Progenitor cell of endocrine pancreas (in vitro differentiated cells): ENCODE measurements around the gene WDR76. TPM values are rescaled to one million over a fixed set of nuclear protein-coding genes. Genes with fewer than 3 reads are reported as not detected.

Source experiments
- DNase-seq: peaks from one replicate; pipeline ENCODE4 v3.0.0; 2021; ENCODE audit warnings: low spot score; ENCODE audit not compliant: unreplicated experiment
- H3K27ac Mint-ChIP-seq: 2 replicates; pipeline ENCODE4 v1.8.0; 2021; ENCODE audit warnings: mild to moderate bottlenecking, moderate library complexity, mixed read lengths
- H3K27me3 Mint-ChIP-seq: 2 replicates; pipeline ENCODE4 v1.8.0; 2021; ENCODE audit warnings: mixed read lengths
- H3K36me3 Mint-ChIP-seq: 2 replicates; pipeline ENCODE4 v1.8.0; 2022; ENCODE audit warnings: mixed read lengths; ENCODE audit not compliant: insufficient read depth
- H3K4me1 Mint-ChIP-seq: 2 replicates; pipeline ENCODE4 v1.8.0; 2021; ENCODE audit warnings: low read depth, mixed read lengths
- H3K4me3 Mint-ChIP-seq: 2 replicates; pipeline ENCODE4 v1.8.0; 2021; ENCODE audit warnings: low read depth, mild to moderate bottlenecking, moderate library complexity, mixed read lengths
- H3K9me3 Mint-ChIP-seq: 2 replicates; pipeline ENCODE4 v1.8.0; 2021; ENCODE audit warnings: low read depth, mixed read lengths
- total RNA-seq: library from RNA; stranded (reverse); gene quantifications from 2 replicates; pipeline ENCODE4 v1.2.1, GENCODE V29; 2021
- TF ChIP-seq, protein P1 (sequence below): fragments of 200-600 bp; sonication (generic); IDR thresholded peaks from one replicate; pipeline ENCODE4 v1.5.0; 2021; ENCODE audit warnings: antibody characterized with exemption, mild to moderate bottlenecking; ENCODE audit not compliant: unreplicated experiment

The WDR76 gene
- total RNA-seq, 1 donor from 2014 or later: 11.2 TPM

DNA sequence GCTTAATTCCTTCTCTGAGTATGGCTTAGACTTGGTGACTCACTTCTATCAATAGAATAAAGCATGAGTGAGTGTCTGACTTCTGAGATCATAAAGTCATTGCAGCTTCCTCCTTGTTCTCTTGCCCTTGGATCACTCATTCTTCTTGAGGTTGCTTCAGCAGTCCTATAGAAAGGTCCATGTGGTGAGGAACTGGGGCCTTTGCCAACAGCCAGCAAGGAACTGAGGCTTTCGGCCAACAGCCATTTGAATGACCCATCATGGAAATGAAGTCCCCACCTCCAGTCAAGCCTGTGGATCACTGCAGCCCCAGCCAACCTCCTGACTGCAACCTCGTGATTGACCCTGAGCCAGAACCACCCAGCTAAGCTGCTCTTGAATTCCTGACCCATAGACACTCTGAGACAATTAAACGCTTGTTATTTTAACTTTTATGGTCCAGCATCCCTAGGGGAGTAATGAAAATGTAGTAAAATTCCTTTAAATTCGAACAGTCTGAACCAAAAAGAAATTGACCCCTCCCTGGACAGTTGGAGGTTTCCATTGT is 84.5 kb downstream of the WDR76 start:
- TF ChIP-seq, protein P1, sequence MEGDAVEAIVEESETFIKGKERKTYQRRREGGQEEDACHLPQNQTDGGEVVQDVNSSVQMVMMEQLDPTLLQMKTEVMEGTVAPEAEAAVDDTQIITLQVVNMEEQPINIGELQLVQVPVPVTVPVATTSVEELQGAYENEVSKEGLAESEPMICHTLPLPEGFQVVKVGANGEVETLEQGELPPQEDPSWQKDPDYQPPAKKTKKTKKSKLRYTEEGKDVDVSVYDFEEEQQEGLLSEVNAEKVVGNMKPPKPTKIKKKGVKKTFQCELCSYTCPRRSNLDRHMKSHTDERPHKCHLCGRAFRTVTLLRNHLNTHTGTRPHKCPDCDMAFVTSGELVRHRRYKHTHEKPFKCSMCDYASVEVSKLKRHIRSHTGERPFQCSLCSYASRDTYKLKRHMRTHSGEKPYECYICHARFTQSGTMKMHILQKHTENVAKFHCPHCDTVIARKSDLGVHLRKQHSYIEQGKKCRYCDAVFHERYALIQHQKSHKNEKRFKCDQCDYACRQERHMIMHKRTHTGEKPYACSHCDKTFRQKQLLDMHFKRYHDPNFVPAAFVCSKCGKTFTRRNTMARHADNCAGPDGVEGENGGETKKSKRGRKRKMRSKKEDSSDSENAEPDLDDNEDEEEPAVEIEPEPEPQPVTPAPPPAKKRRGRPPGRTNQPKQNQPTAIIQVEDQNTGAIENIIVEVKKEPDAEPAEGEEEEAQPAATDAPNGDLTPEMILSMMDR: no peak
- no peak for DNase-seq
- Mint-ChIP-seq H3K27ac (no peak overlapping the region), H3K4me1 (no peaks in the 10 kb centered on the region), H3K9me3 (no peaks in the 10 kb centered on the region), H3K4me3 (no peak overlapping the region), H3K27me3 (no peaks in the 10 kb centered on the region), H3K36me3 (no peaks in the 10 kb centered on the region)

DNA sequence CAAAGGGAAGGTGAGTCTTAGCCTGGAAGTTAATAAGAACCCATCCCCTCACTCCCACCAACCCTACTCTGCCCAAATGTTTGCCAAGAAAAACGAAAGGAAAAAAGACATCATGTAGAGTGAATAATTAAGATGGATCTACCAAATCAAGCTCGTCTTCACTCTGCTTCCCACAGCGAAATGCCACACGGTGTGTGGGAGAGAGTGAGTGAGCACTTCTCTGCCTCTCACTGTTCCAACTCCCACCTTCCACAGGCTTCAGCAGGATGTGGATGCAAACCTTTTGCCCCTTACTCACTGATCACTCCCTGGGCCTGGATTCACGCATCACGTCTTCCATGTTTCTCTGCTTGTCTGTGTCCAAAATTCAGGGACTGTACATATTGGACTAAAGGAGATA is 85.4 kb downstream of the WDR76 start:
- no peaks in the 10 kb centered on the region for H3K27me3 Mint-ChIP-seq
- H3K4me3 Mint-ChIP-seq: no peak overlapping the region
- H3K4me1 Mint-ChIP-seq: no peaks in the 10 kb centered on the region
- TF ChIP-seq, protein P1: no peak
- peaks cover 2% of the 10 kb centered on the region for H3K36me3 Mint-ChIP-seq
- no peak for DNase-seq
- H3K27ac Mint-ChIP-seq: no peak overlapping the region
- no peaks in the 10 kb centered on the region for H3K9me3 Mint-ChIP-seq

DNA sequence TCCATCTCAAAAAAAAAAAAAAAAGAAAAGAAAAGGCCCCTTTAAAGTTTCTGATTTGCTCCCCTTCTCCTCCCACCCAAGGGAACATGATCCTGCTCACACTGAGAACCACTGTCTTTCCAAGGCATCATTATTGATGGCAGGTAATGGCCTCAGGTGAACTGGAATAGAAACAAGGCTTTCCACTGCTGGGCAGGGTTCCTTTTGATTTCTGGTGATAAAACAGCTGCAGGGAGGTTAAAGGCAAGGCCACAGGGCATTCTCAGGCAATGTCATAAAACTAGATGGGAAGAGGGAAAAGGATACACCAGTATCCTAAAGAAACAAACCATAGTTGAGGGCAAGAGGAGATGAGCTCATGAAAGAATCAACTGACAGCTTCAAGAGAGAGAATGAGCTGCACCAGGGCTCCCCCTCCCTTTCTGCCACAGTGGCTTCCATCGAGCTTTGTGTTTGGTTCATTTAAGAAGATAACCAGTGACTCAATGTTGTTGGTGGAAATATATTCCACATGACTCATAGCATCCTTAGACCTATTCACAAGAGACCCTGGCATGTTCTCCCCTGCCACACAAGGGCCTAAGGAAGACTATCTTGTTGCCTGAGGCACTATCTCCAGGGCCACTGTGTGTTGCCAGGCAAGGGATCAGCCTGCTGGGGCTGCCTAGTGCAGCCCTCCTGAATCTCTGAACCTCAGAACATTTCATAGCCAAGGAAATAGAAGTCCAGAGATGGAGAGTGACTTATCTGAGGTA is 86.4 kb downstream of the WDR76 start:
- no peaks in the 10 kb centered on the region for H3K27me3 Mint-ChIP-seq
- H3K4me3 Mint-ChIP-seq: no peak overlapping the region
- peaks cover 2% of the 10 kb centered on the region for H3K36me3 Mint-ChIP-seq
- no peak for DNase-seq
- TF ChIP-seq, protein P1: no peak
- no peaks in the 10 kb centered on the region for H3K4me1 Mint-ChIP-seq
- H3K27ac Mint-ChIP-seq: no peak overlapping the region
- no peaks in the 10 kb centered on the region for H3K9me3 Mint-ChIP-seq

DNA sequence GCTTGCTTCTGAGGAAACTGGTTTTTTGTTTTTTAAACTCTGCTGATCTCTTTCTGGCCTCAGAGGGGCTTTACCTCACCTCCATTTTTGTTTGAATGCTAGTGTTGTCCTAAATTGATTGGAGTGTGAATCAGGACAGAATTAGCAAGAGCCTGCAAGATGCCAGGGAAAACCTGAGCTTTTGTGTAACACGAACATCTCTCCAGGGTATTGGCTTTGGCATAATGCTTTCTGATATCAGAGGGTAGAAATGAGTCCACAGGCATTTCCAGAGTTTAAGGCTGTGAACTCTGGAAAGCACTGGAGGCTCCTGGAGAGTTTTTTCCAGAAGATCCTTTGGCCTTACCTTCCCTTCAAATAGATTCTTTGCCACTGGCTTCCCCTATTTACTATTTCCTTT is 87.1 kb downstream of the WDR76 start:
- no peak overlapping the region for H3K4me3 Mint-ChIP-seq
- H3K9me3 Mint-ChIP-seq: no peaks in the 10 kb centered on the region
- no peak overlapping the region for H3K27ac Mint-ChIP-seq

DNA sequence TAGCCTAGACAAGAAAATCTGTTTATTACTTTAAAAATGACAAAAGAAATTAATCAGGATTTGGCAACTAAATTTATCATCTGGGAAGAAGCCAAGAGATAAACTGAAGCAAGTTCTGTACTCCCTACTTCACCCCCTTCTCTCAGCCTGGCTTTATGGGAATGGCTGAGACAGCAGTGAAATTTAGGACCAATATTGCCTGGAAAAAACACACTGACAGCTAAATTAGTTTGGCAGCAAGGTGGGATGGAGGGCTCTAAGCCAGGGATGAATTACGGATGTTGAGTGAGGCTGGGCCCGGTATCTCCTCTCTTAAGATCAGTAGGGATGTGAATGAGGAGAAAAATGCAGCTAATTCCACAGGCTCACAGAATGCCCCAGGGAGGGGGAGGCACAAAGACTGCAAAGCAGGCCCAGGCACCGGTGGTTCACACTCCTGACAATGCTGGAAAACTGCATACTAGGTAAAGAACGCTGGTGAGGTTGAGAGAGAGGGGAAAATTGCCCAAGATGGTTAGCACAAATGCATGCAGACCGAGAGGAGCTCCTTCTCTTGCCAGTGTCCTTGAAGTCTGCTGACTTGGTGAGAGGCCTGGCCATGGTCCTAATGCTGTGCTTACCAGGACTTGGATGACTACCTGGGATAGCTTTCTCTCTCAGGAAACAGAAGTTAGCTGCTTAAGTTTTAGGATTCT is 89.0 kb downstream of the WDR76 start:
- TF ChIP-seq, protein P1: no peak
- Mint-ChIP-seq H3K4me3 (no peak overlapping the region), H3K27me3 (no peaks in the 10 kb centered on the region)

More for the DNA sequence above, 87.1 kb downstream of the WDR76 start:
- DNase-seq: no peak
- Mint-ChIP-seq H3K27me3 (no peaks in the 10 kb centered on the region), H3K4me1 (no peaks in the 10 kb centered on the region), H3K36me3 (peaks cover 2% of the 10 kb centered on the region)
- TF ChIP-seq, protein P1: no peak

More for the DNA sequence above, 89.0 kb downstream of the WDR76 start:
- Mint-ChIP-seq H3K4me1 (no peaks in the 10 kb centered on the region), H3K27ac (no peak overlapping the region), H3K36me3 (peaks cover 2% of the 10 kb centered on the region), H3K9me3 (no peaks in the 10 kb centered on the region)
- no peak for DNase-seq
